K562 (cell line): ENCODE results near the gene RPL38. TPM values are rescaled to one million over a fixed set of nuclear protein-coding genes. Genes with fewer than 3 reads are reported as not detected.
A peak's percentile ranks its signal among the peaks of the same experiment; 100 is the strongest.

Experiments
- CBFA2T3 ChIP-seq: fragments of 450-650 bp; IDR thresholded peaks from 2 replicates; pipeline ENCODE4 v1.6.1; 2017
- CBX5 ChIP-seq: IDR thresholded peaks from 2 replicates; pipeline ENCODE4 v1.6.1; 2014; ENCODE audit warnings: low read depth, borderline replicate concordance
- CHD7 ChIP-seq: fragments of 200-600 bp; sonication (generic); IDR thresholded peaks from one replicate; pipeline ENCODE4 v1.6.1; 2012; ENCODE audit warnings: mild to moderate bottlenecking, low read depth, low read length, inconsistent platforms
- CREM ChIP-seq: IDR thresholded peaks from 2 replicates; pipeline ENCODE4 v1.6.1; 2014; ENCODE audit warnings: antibody characterized with exemption, low read depth
- GATA2 ChIP-seq: sonication (generic); formaldehyde crosslinking; IDR thresholded peaks from 2 replicates; pipeline ENCODE4 v1.4.0; 2020; ENCODE audit warnings: mild to moderate bottlenecking, missing genetic modification reagents
- MITF ChIP-seq: IDR thresholded peaks from 2 replicates; pipeline ENCODE4 v1.6.1; 2014; ENCODE audit warnings: antibody characterized with exemption
- STAT5A ChIP-seq: IDR thresholded peaks from 2 replicates; pipeline ENCODE4 v1.6.1; 2012; ENCODE audit warnings: low read length, inconsistent platforms, borderline replicate concordance
- TGIF2 ChIP-seq: sonication (generic); formaldehyde crosslinking; IDR thresholded peaks from 2 replicates; pipeline ENCODE4 v1.8.1; 2022; ENCODE audit warnings: mild to moderate bottlenecking, missing genetic modification reagents, moderate library complexity
- ZNF124 ChIP-seq: sonication (generic); formaldehyde crosslinking; IDR thresholded peaks from 2 replicates; pipeline ENCODE4 v1.8.1; 2022; ENCODE audit warnings: missing genetic modification reagents
- ZNF398 ChIP-seq: fragments of 250-450 bp; sonication (Bioruptor Pico); IDR thresholded peaks from 2 replicates; pipeline ENCODE4 v1.8.0; 2021; ENCODE audit warnings: moderate library complexity, mild to moderate bottlenecking, inconsistent platforms
- ZNF41 ChIP-seq: fragments of 250-450 bp; sonication (Bioruptor Pico); conservative IDR thresholded peaks from 2 replicates; pipeline ENCODE4 v1.4.0; 2020; ENCODE audit warnings: mild to moderate bottlenecking
- ZNF655 ChIP-seq: fragments of 250-450 bp; sonication (Bioruptor Pico); IDR thresholded peaks from 2 replicates; pipeline ENCODE4 v1.5.0; 2021
- ZNF778 ChIP-seq: fragments of 450-650 bp; formaldehyde crosslinking; IDR thresholded peaks from 2 replicates; pipeline ENCODE4 v1.4.0; 2020; ENCODE audit warnings: mild to moderate bottlenecking, moderate library complexity
- polyA plus RNA-seq, 8 experiments: library from polyadenylated mRNA; depleted of rRNA in 4 of 8; stranded (reverse) in 5 of 8; unstranded in 3 of 8; fragments of >200 nt; fragmentation: Nextera tagmentation in 2 of 8; fragmentation: Illumina TruSeq in 1 of 8; extraction: Ambion mirVana in 2 of 8; extraction: Trizol in 1 of 8; gene quantifications; 2 replicates each; pipeline versions ENCODE4 v1.2.1 to v1.2.3, GENCODE V29; 2011 to 2014; ENCODE audit warnings: inconsistent platforms in 1 of 8, missing spikeins in 1 of 8
- total RNA-seq, 7 experiments: library from RNA; depleted of rRNA in 6 of 7; stranded (reverse); fragments of >200 nt in 6 of 7; fragmentation: Illumina TruSeq in 2 of 7; extraction: Trizol in 2 of 7; gene quantifications; 2 replicates each; pipeline versions ENCODE4 v1.2.1 to v1.2.3, GENCODE V29; 2011 to 2021; ENCODE audit warnings: low replicate concordance in 1 of 7

Gene RPL38
- total and polyA plus RNA-seq, 9 of the 15 experiments (the other 6 are each of a cell fraction or from before 2014, with no cell fraction given), result 1,224 to 3,864 (median 1,939) TPM

GRCh38 chr17:74163271-74163821, 40.1 kb upstream of the RPL38 start (continued):
- TF ChIP-seq CHD7, result no peak
- no peak for TF ChIP-seq MITF
- peak; percentile 27; the same call in 1 of the 2 replicates for TF ChIP-seq CREM
- TF ChIP-seq GATA2 (CRISPR knock-in tag), result peak; percentile 66
- TF ChIP-seq ZNF778 (CRISPR knock-in tag), result no peak
- peak; percentile 40; the same call in 1 of the 2 replicates for TF ChIP-seq STAT5A
- TF ChIP-seq ZNF398 (CRISPR knock-in tag), result no peak
- TF ChIP-seq CBX5, result no peak
- TF ChIP-seq TGIF2, result no peak
- no peak for TF ChIP-seq ZNF124 (CRISPR knock-in tag)
- TF ChIP-seq ZNF41 (CRISPR knock-in tag), result no peak
- TF ChIP-seq ZNF655, result no peak
- peak; percentile 89 for TF ChIP-seq CBFA2T3
